DMS153 (cell line): Measurements from ENCODE around the gene DOK3.

ENCODE experiments used
- DNase-seq: peaks from one replicate; lab custom pipeline; 2025; lab: John Stamatoyannopoulos, UW

The DOK3 gene

DNA sequence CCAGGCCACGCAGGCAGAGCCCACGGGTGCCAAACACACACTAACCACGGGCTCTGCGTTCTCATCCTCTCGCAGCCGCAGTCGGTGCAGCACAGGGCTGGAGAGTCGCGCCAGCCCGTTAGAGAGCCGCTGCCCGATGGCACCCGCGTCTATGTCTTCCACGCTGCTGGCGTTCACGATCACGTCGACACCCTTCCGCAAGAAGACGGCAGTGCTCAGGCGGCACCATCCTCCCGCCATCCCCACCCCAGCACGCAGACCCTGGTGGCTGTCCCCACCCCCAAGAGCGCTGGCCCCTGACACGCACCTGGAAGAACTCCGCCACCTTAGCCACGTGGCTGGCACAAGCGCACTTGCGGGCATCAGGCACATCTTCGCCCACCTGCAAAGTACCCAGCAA is 42.2 kb downstream of the DOK3 start:
- DNase-seq, result no peak

DNA sequence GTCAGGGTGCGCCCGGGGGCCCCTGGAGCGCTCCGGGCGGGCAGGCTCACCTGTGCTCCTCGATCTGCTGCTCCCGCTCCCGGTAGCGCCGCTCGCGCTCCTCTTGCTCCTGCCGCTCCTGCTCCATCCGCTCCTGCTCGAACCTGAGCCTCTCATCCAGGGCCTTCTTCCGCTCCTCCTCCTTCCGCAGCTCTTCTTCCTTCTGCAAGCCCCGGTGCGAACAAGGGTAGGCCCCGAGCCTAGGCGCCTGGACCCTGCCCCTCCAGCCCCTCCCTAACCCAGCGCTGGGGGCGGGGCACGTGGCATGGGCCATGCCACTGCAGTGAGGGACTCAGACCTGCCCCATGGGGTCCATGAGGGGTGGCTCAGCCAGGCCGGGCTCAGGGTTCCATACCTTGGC is 42.8 kb downstream of the DOK3 start:
- no peak for DNase-seq

DNA sequence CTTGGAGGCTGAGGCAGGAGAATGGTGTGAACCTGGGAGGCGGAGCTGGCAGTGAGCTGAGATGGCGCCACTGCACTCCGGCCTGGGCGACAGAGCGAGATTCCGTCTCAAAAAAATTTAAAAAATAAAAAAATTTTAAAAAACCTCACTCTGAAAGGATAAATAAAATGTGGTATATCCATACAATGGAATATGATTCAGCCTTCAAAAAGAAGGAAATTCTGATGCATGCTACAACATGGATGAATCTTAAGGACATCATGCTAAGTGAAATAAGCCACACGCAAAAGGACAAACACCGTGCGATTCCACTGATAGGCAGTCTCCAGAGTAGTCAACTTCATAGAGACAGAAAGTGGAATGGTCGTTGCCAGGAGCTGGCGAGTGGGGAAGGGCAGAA is 44.6 kb downstream of the DOK3 start:
- DNase-seq, result no peak

DNA sequence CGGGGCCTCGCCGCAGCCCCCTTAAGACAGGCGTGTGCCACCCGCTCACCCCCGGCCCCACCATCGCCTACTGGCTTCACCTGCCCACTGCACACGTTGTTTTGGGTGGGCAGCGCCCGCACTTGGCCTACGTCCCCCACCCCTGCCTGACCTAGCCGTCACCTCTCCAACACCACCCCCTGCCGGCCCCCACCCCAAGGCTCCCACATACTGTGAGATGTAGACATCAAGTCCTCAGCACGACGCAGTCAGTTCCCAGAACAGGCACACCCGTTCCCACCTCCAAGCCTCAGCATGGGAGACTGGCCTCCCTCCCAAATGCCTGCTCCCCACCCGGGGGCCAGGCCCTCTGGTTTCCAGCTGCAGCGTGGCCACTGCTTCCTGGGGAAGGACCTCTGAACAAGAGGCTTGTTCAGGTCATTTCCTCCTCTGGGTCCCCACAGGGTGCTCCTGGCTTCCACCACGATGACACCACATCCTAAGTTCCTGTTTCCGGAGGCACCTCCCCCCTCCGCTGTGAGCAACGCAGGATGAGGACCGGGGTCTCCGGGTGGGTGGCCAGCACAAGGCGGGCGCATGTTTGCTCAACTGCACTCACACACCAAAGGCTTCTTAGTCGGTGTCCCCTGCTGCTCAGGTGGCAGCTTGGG is 47.5 kb downstream of the DOK3 start:
- DNase-seq, result no peak

DNA sequence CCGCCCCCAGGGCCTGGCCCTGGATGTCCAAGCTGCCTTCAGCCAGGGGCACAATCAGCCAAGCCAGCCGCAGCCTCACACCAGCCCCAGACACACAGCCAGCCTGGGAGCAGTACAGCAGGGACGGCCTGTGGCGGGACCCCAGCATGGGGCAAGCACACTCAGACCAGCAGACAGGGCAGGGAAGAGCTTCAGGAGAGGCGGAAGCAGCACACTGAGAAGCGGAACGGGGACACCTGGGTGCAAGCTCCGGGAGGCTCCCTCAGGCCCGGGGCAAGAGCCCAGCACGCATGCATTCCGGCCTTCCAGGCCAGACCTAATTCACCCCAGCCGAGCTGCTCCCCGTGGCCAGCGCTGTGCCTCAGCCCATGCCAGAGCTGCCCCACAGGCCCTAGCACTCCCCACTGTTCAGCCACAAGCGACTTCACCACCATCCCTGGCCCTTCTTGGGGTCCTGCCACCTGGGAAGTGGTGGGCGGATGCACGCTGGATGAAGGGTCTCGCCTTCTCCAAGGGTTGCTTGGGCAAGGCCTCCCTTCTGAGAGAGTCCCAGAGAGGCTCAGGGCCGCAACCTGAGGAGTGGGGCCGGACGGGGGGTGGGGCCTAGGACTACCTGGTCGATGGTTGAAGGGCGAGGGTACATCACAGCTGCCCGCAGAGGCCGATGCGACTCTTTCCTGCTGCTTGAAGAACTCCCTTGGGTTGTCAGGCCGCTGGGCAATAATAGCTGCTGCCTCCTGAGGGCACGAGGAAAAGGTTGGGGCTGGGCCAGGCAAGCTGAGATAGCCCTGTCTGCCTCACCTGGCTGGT is 49.6 kb downstream of the DOK3 start:
- DNase-seq, result no peak

DNA sequence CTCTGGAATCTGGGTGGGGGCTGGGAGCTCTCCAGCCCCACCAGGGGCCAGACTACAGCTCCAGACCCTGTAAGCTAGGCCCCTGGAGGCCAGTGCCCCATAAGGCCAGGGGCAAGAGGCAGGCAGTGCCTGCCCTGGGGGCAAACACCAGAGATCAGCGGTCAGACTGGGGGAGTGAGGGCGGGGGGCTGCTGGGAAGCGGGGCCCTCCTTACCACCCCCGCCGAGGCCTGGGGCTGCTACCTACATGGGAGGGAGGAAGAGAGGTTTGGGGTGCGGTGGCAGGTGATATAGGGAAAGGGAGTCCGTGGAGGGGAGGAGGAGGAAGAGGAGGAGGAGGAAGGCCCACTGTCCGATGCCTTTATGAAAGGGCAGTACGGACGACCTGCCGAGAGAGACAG is 50.3 kb downstream of the DOK3 start:
- DNase-seq, result no peak

DNA sequence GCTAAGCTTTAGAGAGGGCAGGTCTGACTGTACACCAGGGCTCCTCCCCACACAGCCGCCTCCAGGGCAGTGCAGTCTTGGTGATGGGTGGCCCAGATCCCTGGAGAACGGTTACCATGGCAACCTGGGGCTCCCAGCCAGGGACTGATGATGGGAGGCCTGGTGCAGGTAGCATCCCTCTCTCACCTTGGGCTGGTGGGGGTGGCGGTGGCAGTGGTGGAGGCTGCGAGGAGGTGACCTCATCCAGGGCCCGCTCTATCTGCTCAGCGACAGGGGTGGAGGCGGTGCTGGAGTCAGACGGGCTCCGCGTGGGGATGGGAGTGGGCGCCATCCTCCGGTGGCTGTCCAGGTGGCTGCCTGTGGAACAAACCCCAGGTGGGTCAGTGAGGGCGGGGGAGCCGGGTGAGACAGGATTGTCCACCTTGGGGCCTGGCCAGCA is 50.7 kb downstream of the DOK3 start:
- DNase-seq, result no peak

DNA sequence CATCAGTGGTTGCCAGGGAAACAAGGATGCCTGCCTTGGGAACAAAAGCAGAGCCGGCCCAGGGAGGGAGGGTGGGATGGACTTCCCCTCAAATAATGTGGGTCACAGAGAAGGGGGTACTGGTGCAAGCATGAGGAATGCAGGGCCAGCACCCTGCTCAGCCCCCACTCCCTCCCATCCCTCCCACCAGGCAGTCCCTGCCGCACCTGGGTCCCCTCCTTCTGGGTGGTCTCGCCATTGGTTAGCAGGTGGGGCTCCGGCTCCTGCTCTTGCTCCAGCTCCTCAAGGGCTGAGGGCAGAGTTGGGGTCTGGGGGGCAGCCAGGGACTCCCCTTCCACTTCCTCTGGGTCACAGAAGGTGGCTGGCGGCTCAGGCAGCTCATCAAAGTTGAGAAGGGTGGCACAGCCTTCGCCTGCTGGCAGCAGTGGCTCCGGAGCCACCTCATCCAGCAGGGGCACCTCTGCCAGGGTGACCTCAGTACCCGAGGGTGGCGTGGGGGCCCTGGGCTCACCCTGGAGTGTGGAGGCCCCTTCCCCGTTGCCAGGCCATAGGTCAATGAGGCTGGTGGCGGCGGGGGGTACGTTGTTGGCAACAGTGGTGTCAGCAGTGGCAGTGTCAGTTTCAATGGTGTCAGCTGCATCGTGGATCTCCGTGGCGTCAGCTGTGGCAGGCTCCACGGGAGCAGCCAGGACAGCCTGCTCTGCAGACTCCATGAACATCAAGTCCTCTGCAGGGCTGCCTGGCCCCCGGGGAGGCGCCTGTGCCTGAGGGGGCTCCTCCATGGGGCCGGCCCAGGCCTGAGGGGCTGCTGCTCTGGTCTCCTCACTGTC is 51.6 kb downstream of the DOK3 start:
- DNase-seq, result no peak

DNA sequence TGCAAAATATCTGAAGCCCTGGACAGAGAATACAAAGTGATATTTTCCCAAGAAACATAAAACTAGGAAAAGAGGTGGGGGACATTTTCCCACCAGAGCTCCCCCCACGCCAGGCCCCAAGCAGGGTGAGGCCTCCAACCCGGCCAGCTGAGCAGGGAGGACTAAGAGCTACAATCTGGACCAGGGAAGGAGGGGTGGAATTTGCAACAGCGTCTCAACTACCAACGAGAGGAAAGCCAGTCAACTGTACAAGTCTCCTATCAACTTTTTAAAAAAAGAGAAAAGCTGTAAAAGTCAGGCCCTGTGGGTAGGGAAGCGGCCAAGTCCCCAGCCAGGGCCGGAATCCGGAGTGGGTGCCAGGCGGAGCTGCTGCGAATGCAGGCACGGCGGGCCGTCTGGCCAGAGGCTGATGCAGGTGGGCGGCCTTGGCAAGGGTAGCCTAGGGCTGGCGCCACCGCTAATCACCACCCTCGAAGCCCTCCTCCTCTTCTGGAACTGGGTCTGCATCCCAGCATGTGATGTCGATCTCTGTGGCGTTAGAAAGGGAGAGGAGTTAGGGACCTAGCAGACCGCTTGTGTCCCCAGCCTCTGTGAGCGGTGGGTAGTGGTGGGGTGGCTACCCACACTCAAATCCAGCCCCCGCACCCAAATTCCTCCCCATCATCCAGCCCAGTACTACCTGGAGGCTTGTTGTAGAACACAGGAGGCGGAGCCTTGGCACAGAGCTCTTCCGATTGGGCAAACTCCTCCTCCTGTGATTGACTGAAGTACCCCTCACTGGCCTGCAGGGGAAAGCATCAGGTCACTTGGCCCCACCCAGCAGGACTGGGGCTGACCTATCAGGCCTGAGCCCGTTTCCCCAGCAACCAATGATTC is 52.4 kb downstream of the DOK3 start:
- peak; percentile 59 for DNase-seq

DNA sequence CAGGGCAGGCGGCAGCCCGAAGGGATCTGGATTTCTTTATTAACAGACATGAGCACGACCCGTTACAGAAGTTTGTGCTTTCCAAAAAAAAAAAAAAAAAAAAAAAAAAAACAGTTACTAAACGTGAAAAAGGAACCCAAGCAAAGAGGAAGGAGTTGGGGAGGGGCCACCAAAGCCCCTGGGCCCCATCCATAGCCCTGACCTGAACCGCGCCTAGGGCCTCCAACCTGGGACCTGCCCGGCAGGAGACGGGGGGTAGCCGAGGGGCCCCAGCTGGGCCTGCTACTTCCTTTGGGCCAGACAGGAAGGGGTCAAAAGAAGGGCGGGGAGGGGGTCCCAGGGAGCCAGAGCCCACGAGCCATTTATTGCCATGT is 53.0 kb downstream of the DOK3 start:
- no peak for DNase-seq

DNA sequence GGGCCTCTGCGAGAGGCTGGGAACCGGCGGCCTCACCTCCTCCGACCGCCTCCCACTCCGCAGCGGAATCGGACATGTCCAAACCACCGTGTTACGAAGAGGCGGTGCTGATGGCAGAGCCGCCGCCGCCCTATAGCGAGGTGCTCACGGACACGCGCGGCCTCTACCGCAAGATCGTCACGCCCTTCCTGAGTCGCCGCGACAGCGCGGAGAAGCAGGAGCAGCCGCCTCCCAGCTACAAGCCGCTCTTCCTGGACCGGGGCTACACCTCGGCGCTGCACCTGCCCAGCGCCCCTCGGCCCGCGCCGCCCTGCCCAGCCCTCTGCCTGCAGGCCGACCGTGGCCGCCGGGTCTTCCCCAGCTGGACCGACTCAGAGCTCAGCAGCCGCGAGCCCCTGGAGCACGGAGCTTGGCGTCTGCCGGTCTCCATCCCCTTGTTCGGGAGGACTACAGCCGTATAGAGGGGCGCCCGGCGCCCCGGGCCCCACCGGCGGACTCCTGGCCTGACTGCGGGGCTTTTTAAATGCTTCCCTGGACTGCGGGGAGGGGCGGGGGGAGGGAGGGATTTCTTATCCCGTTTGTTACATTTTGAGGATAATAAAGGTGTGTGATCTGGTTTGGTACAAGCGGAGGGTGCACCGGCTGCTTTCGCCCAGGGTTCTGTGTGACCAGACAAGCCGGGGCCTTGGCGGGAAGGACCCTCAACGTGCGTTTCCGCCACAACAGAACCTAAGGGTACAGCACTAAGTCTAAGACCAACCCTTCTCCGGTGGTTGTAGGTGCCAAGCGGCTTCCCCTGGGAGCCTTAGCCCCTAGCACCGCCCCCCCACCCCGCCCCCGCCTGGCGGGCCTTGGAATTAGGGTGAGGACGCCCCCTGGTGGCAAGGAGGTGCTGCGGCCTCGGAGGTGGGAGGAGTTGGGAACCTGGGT is 53.7 kb downstream of the DOK3 start:
- DNase-seq, result peak; percentile 62

DNA sequence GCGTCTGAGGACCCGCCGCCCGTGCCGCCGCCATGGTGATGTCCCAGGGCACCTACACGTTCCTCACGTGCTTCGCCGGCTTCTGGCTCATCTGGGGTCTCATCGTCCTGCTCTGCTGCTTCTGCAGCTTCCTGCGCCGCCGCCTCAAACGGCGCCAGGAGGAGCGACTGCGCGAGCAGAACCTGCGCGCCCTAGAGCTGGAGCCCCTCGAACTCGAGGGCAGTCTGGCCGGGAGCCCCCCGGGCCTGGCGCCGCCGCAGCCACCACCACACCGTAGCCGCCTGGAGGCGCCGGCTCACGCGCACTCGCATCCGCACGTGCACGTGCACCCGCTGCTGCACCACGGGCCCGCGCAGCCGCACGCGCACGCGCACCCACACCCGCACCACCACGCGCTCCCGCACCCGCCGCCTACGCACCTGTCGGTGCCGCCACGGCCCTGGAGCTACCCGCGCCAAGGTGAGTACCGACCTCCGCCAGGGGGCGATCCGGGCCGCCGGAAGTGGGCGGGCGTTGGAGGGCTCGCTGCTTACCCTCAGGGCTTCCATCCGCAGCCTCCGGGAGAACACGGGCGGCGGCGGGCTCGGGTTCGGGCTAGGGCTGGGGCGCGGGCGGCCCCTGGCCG is 54.5 kb downstream of the DOK3 start:
- peak; percentile 52 for DNase-seq

DNA sequence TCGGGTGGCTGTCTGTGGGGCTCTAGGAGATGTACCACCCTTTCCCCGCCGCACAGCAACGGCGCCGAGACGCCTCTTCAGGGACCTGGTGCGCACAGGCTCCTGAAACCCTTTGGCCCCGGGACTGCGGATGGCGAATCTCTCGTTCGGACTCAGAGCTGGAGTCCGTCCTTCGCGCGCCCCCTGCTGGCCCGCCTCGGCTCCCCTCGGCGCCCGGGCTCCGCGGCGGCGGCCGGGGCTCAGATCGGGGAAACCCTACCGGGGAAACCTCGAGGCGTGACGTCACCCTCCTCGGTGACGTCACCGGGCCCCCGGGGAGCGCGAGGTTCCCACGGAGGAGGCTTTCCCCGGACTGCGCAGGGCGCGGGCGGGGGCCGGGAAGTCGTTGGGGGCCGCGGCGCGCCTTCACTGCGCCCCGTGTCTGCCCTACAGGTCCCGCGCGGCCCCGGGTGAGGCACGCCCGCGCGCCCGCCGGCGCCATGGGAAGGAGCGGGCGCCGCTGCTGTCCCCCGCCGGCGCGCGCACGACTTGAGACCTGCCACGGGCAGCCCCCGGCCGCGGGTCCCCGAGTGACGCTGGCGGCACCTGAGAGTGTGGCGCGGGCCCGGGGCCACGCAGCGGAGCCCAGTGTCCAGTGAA is 55.1 kb downstream of the DOK3 start:
- peak; percentile 60 for DNase-seq

DNA sequence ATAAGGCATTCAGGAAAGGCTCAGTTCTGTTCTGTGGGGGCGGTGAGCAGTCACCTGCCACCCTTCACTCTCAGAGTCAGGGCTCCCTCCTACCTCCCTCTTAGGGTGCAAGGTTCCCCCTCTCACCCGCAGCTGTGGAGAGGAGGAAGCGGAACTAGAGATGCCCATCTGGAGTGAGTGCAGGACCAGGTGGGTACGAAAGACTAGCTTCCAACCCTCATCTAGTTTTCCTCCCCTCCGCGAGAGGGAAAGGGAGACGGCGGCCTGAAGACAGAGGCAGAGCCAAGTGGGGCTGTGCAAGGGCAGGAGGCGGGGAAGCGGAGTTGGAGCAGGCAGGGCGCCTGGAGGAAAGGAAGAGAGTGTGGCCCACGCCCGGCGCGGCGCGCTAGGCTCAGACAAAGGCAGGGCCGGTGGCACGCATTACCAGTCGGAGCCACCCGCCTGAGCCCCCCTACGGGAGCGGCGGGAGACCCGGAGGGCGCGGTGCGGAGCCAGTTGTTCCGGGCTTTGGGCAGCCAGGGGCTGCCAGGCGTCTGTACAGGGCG is 55.7 kb downstream of the DOK3 start:
- no peak for DNase-seq

DNA sequence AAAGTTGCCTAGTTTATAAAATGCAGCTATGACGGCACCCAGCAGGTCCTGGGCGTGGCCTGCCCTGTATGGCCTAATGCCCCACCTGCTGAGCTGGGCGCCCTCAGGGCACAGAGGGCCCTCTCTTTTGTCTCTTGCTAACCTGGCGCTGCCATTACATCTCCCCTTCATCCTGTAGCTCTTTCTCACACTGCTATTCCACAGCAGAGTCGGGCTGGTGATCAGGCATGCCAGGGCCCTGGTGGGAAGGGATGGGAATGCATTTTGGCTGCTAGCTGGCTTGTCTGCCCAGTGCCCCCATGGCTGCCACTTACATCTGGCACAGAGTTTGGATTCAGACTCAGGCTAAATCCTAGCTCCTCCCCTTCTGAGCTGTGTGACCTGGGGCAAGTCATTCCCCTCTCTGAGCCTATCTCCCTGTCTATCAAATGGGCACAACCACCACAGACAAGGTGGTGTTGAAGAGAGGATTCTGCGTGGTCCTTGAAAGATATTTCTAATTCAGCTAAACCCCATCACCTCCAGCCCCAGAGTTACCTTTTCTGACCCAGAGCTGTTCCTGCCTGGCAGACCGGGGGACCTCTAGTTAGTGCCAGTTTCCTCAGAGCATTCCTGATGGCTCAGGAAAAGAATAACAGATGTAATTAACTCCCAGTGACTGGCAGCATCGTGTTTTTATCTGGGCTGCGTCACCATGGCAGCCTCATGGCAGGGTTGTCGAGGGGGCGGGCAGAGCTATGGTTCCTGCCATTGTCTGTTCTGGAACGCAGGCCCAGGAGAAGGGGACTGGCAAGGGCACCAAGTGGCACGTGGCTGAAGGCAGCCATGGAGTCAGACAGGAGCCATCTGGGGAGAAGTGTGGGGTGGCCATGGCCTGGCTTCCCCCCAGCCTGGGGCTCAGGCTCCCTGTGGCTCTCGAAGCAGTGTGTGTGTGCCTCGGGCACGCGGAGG is 56.7 kb downstream of the DOK3 start:
- no peak for DNase-seq
